Measurements from ENCODE around the gene DDX39B.
"Not testable (repeated sequence)": the region's sequence is repeated elsewhere in the genome, so short reads cannot be mapped to it uniquely, and the experiment has no call there.

DDX39B gene

DNA sequence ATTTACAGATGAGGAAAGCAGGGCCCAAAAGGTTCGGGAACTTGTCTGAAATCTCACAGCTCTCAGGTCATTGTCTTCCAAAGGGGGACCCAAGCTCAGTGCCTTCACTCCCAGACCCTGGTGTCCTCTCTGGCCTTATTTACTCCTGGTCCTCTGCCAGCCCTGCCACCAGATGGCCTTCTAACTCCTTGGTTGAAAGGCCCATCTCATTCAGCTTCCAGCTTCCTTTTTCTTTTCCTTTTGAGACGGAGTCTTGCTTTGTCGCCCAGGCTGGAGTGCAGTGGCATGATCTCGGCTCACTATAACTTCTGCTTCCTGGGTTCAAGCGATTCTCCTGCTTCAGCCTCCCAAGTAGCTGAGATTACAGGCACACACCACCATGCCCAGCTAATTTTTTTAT lies 9.6 kb upstream of the DDX39B start:
- peak; percentile 84 for FAIRE-seq

DNA sequence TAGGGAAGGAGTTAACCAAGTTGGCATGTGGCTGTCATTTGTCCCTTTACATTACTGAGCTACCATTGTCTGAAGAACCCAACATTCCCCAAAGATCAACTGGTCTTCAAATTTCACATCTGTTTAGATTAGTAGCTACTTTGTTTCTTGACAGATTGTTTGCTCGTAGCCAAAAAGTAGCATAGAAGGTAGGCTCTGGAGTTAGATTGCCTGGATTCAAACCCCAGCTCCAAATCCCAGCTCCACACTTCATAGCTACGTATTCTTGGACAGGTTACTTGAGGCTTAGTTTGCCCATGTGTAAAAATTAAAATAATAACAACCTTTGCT lies 6.7 kb upstream of the DDX39B start:
- no peak for FAIRE-seq

More for the DNA sequence above, 9.6 kb upstream of the DDX39B start:
- DNase-seq (ENCODE audit: insufficient read length, low spot score), result not testable (repeated sequence)

DNA sequence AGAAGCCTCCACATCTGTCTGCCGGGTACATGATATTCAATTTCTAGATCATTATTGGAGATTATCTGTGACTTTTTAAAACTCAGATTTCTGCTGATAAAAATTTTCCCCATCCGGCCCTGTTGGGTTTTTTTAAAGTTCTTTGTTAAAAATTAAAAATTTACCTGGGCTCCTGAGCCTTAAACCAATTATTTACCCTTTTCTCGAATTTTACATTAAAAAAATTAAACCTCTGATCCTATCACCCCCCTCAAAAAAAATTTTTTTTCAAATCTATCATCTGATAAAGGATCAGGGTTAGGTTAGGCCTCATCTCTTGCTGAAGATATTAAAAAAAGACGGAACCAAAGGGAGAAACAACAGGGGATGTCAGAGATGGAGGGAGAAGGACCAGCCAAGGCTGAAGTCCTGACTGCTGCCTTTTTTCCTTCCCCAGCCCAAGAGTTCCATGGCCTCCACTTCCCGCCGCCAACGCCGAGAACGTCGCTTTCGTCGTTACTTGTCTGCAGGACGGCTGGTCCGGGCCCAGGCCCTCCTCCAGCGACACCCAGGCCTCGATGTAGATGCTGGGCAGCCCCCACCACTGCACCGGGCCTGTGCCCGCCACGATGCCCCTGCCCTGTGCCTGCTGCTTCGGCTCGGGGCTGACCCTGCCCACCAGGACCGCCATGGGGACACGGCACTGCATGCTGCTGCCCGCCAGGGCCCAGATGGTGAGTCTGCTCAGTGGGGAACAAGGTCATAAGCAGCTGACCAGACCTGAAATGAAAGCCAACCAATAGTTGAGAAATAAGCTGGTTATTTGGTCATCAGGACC lies 6.1 kb upstream of the DDX39B start:
- DNase-seq (ENCODE audit: insufficient read length, low spot score) (no peak), FAIRE-seq (no peak)

More for the DNA sequence above, 6.7 kb upstream of the DDX39B start:
- no peak for DNase-seq (ENCODE audit: insufficient read length, low spot score)

DNA sequence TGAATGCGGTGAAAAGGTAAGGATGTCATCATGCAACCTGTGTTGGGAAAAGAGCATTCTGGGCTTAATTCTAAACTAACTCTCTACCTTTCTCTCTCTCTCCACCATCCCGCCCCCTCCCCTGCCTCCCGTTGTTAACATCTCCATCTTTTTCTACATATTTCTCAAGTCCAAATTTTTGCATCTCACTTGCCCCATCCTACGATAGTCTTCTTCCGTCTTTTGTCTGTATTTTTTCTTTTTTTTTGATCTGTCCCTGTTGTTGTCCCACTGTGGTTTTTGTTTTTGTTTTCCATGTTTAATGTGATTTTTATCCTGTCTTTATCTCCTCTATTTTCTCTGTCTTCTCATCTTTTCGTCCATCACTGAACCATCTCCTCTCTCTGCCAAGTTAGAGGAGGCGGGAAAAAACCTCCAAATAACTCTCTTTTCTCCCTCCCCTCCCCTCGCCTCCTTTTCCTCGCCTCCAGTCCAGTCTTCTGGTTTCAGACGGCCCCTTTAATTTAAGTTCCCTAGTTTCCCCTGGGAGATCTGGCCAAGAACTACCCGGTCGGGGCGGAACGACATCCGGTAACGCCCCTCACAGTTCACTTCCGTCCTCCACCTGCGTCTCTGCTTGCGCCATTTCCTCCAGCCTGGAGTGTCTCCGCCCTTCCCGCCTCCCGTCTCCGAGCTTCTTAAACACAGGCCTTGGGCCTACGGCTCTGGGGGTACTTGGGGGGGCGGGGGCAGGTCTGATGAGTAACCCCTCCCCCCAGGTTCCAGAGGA lies 5.3 kb upstream of the DDX39B start, which contains the start of gene NFKBIL1:
Gene NFKBIL1 (plus strand): TSS at position 651 of the 769 bp plus-strand sequence. CDS start 87 bp downstream, at position 738.
- DNase-seq (ENCODE audit: insufficient read length, low spot score) (peak; percentile 58), FAIRE-seq (peak; percentile 97)

DNA sequence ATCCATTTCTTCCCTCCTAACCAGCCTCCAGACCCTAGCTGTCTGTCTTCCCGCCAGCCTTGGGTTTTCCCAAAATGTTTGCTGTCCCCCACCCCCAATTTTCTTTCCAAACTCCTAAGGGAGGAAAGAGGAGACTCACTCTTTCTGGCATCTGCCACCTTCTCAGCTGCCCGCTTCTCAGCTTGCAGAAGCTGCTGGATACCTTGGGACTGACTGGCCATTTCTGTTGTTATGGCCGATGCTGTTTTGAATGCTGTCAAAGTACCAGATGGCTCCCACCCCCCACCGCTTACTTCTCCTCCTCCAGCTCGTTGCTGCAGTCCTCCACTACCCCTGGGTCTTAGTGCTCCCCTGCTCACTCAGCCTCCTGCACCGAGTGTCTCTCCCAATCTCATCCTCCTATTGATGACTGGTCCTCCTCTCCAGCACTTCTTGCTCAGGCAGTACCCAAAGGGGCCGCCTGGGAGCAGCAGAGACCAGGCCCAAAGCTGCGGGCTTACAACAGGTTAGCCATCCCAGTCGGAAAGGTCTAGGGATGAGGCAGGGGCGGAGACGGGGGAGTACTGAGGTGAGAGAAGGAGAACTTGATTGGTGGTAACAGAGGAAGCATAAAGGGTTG lies 4.6 kb upstream of the DDX39B start, which contains the start of gene ATP6V1G2:
Gene ATP6V1G2 (minus strand): TSS at position 270 of the 619 bp plus-strand sequence. CDS start 49 bp downstream, at position 221.
- no peak for DNase-seq (ENCODE audit: insufficient read length, low spot score)
- FAIRE-seq, result peak; percentile 93

DNA sequence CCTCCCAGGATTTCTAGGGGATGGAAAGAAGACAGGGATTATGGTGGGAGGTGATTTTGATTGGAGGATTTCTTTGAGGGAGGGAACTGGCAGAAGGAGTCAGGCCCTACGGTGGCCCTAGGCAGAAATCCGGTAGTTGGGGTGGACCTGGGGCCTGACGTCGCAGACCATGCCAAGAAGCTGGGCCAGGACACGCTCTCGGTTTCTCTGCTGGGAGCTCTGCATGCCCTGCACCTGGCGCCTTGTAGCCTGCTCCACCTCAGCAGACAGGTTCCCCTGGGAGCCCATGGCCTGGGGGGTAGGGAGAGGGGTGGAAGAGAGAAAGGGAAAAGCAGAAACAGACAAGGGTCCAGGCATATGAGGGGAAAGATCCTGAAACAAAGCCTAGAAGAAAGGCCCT lies 3.5 kb upstream of the DDX39B start:
- no peak for FAIRE-seq
- no peak for DNase-seq (ENCODE audit: insufficient read length, low spot score)

DNA sequence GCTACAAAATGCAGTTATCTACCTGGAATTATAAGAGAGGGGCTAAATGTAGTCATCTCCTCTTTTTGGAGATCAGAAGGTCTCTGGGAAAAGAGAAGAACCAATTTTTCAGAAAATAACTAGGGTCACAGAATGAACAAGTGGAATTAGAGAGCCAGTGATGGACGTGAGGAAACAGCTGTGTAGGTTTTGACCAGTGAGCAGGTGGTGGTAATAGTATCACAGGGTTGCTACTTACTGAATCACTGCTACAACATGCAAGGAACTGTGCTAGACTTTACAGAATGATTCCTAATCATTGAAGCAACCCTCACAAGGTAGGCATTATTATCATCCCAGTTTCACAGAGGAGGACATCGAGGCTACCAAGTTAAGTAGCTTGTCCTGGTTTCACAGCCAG lies 2.9 kb upstream of the DDX39B start:
- DNase-seq (ENCODE audit: insufficient read length, low spot score) (no peak), FAIRE-seq (no peak)

DNA sequence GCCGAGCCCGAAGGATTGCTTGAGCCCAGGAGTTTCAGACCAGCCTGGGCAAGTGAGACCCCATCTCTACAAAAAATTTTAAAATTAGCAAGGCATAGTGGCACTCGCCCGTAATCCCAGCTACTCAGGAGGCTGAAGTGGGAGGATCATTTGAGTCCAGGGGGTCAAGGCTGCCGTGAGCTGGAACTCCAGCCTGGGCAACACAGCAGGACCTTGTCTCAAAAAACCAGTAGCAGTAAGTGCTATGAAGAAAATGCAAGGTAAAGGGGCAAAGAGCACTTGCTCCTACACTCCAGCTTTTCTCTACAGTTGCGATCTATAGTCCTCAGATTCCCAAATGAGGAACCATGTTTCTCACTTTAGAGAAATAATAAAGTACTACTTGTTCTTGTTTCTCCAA lies 1.8 kb upstream of the DDX39B start:
- FAIRE-seq (no peak), DNase-seq (ENCODE audit: insufficient read length, low spot score) (no peak)

DNA sequence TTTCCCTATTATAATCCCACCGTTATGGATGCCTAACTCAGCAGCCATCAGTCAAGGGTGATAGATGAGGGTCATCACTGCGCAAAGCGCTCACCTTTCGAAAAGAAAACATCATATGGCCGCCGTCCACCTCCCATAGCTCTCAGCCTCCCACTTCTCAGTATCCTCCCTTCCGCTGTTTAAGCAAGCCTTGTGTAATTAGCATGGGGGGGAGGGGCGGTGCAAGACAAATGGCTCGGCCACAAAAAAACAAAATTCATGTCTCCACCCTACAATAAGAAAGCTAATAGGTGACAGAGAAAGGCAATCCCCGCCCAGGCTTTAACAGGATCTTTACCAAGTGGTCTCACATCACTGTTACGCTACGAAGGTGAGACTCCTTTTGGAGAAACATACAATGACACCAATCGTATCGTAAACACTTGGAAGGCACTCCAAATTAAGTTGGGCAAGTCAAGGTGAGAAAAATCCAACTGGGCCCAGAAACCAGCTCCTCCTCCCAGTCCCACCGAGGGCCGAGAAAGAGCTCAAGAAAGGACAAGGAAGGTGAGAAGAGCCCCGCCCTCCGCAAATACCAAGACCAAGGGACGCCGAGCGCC lies 645 bp downstream of the DDX39B start:
- DNase-seq (ENCODE audit: insufficient read length, low spot score), result no peak
- FAIRE-seq, result peak; percentile 60

DNA sequence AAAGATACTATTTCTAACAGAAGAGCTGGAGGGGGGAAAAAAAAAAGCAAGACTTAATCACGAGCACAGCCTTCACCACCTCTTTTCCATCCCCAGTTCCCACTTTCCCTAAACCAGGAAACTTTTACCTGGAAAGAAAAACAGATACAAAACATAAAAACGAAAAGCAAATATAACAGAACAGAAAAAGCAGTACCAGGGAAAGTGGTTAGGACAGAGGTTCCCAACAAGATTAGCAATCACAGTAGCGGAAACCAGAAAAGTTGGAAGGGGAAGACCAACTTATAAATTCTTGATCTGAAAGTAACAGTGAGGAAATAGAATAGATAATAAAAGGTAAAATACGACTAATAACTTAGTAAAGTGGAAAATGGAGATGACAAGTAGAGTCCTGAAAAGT lies 1.2 kb downstream of the DDX39B start:
- no peak for FAIRE-seq
- DNase-seq (ENCODE audit: insufficient read length, low spot score), result no peak

DNA sequence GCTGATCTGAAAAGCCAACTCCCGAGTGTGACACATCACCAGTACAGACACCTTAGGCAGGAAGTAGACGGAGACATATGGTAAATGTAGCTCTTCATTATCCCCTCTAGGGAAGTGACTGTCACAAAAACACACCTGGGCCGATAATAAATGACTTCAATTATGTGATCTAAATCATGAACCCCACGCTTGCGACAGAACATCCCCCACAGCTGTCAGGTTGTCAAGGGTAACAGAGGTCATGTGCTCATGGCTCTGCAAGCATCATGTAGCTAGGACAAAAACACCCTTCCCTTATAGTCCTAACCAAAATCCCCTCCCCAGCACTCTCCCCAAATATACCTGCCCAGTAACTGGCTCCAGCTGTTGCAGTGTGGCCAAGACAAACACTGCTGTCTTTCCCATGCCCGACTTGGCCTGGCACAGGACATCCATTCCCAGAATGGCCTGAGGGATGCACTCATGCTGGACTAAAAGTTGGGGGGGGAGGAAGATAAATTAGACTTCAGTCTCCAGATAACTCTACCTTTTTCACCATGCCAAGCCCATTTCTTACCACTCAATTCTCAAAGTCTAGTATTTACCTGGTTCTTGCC lies 2.9 kb downstream of the DDX39B start:
- no peak for FAIRE-seq
- DNase-seq (ENCODE audit: insufficient read length, low spot score), result no peak

DNA sequence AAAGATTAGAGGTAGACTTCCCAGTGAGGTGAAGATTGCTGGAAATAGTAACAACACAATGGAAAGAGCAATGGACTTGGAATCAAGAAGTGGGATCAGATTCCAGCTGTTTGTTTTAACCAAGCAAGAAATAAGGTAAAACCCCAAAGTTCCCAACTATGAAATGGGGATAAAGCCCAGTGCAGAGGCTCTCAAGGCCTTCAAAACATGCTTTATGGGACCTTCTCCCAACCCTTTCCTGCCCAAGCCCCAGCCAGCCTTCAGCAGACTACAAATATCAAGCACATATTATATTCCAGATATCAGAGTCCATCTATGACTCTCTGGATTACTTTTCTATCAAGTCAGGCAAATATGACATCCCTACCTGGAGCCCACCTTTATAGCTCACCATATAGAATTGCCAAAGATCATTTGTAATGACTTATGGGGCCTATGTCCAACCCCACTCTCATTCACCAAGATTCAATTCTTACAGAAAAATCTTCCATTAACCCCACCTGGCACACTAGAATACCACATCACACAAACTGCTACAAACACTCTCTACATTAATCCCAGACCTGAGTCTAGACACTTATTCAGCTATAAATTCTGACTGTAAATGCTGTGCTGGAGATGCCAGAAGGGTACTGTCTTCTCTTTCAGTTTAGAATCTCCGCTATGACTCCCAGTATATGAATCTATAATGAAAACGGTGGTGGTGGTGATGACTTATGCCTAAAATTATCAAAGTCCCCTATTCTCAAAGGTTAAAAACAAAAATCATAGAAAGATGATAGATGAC lies 6.1 kb downstream of the DDX39B start:
- DNase-seq (ENCODE audit: insufficient read length, low spot score), result no peak
- no peak for FAIRE-seq

DNA sequence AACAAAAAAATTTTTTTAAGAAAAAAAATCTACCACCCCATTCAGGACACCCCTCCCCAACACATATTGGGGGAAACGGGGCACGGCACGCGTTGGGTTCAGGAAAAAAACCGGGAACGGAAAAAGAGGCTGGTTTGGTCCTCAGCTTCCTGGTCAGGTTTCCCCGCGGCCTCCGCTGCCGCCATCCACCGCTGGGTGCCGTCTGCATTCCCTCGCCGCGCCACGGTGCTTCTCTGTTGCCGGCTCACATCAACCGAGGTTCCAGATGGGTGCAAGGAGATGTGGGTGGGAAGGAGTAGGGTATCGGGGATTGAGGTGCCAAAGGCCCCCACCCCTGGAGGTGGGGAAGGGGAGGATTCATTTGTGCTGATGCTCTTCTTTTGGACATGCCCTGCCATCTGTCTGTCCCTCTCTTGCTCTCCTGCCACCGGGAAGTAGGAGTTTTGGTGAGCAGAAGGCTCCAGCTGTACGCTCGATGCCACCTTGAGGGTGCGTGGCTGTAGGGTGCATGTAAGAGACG lies 7.2 kb downstream of the DDX39B start:
- no peak for FAIRE-seq
- DNase-seq (ENCODE audit: insufficient read length, low spot score), result no peak

DNA sequence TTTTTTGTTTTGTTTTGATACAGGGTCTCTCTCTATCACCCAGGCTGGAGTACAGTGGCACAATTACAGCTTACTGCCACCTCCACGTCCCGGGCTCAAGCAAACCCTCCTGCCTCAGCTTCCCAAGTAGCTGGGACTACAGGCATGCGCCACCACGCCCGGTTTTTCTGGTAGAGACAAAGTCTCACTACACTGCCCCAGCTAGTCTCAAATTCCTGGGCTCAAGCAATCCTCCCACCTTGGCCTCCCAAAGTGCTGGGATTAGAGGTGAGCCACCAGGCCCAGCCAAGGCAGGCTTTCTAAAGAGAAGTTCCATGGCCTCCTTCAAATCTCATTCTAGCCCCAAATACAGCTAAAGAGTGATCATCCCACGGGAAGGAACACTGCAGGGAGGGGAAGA lies 7.8 kb downstream of the DDX39B start:
- FAIRE-seq (no peak), DNase-seq (ENCODE audit: insufficient read length, low spot score) (no peak)

DNA sequence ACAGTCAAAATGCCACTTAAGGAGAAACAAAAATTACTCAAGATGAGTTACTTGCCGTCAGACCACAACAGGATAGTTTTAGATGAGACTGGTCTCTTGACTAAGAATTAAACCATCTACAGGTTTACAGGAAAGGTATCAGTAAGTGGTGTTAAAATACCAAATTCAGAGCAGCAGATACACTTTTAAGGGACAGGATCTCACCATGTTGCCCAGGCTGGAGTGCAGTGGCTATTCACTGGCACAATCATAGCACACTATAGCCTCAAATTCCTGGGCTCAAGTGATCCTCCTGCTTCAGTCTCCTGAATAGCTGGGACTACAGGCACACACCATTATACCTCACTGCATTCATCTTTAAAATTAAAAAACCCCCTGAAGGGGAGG lies 8.4 kb downstream of the DDX39B start:
- DNase-seq (ENCODE audit: insufficient read length, low spot score) (no peak), FAIRE-seq (no peak)

DNA sequence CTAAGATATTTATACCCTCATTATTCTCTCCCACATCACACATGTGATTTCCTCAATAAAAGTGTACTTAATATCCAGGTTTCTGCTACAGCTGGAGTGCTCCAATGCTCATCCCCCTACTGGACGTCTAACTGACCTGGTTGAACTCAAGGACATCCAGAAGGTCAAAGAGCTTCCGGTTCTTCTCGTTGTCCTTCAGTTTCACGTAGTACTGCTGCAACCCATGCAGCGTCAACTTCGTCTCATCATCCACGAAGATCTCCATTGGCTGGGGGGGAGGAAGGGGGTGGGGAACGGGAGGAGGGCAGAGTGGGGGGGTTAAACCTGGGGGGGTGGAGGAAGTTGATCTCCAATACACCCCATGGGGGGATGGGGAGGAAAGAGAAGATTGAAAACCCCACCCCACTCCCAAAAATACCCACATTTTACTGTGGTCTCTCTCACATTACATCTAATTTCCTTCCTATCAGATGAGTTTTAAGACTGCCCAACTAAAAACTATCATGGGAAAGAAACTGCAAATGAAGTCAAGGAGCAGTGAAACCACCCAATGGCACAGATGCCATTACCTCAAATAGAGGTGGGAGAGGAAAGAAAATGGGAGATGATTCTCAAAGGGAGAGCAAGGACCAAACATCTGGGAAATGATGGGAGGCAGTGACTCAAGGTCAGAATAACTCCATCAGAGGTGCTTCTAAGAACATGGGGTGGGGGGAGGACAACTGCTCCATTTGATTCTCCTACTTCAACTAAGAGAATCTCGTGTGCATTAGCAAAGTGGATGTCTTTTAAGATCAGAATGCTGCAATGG lies 9.0 kb downstream of the DDX39B start:
- FAIRE-seq (no peak), DNase-seq (ENCODE audit: insufficient read length, low spot score) (no peak)

DNA sequence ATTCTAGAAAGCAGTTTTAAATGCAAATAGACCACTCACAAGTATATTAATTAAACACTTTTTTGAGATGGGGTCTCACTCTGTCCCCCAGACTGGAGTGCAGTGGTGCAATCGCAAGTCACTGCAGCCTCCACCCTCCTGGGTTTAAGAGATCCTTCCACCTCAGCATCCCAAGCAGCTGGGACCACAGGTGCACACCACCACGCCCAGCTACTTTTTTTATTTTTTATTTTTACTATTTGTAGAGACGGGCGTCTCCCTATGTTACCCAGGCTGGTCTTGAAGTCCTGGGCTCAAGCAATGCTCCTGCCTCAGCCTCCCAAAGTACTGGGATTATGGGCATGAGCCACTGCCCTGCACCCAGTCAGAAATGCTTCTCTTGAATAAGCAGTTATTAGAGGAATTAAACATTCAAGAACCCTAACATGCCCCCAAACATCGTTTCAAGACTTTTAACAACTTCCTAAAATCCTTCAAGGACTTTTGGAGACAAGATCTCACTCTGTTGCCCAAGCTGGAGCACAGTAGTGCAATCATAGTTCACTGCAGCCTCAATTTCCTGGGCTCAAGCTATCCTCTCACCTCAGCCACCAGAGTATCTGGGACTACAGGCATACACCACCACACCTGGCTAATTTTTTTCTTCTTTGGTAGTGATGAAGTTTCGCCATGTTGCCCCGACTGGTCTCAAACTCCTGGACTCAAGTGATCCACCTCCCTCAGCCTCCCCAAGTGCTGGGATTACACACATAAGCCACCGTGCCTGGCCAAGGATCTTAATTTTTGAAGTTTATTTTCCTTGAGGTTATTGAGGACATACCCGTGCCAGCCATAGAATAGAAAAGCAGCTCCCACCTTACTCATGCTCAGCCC lies 9.8 kb downstream of the DDX39B start:
- DNase-seq (ENCODE audit: insufficient read length, low spot score), result no peak
- no peak for FAIRE-seq

DNA sequence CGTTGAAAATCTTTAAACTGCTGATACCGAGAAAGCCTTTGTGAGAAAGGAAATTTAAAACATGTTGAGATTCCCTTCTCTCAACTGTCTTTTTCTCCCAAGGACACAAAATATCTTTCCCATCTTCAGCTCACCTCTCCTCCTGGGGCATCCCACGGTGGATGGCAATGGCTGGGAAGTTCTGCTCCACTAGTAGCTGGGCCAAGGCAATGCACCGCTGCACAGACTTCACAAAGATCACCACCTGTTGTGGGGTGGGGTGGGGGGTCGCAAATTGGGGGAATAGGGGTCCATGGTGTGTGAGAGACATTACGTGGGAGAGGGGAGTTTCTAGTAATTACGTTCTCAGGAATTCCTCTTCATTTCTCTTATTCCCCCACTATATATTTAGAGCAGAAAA lies 10.6 kb downstream of the DDX39B start:
- DNase-seq (ENCODE audit: insufficient read length, low spot score) (no peak), FAIRE-seq (no peak)

Measured in GM19239 (cell line).